SK-N-SH (cell line): ENCODE measurements around the gene ACTN3. TPM values are rescaled to one million over a fixed set of nuclear protein-coding genes. Genes with fewer than 3 reads are reported as not detected.

Source experiments
- CTCF ChIA-PET: fragments of 300-600, 350-600 bp; formaldehyde crosslinking; extraction: SDS; loops from one replicate; lab custom pipeline; 2021; lab: Yijun Ruan, JAX
- POLR2A ChIA-PET: fragments of 350-600 bp; sonication (Branson Sonifier 250); formaldehyde crosslinking; extraction: SDS; loops from one replicate; lab custom pipeline; 2020; ENCODE audit warnings: antibody characterized with exemption, inconsistent platforms; lab: Yijun Ruan, JAX
- DNase-seq: peaks from one replicate; pipeline ENCODE4 v3.0.0; 2012
- H2AFZ ChIP-seq: fragments of 200-600 bp; sonication (generic); 2 replicates; pipeline ENCODE4 v1.8.1; 2016; ENCODE audit warnings: antibody characterized with exemption, mild to moderate bottlenecking, low read depth
- H3F3A ChIP-seq: fragments of 200-600 bp; sonication (generic); replicated peaks from 2 replicates; pipeline ENCODE3; 2016; ENCODE audit warnings: antibody characterized with exemption, mild to moderate bottlenecking; ENCODE audit not compliant: insufficient read depth
- H3K27ac ChIP-seq, 2 experiments: fragments of 200-500 bp in 1 of 2; fragments of 200-600 bp in 1 of 2; sonication (Bioruptor generic) in 1 of 2; sonication (generic), shearing (Covaris generic) in 1 of 2; 2 replicates each; pipeline versions ENCODE4 v1.5.1 to v1.6.1; 2014 to 2016; ENCODE audit warnings: low read depth in 2 of 2, inconsistent platforms in 1 of 2, low read length in 1 of 2, mild to moderate bottlenecking in 1 of 2, mixed read lengths in 1 of 2
- H3K27me3 ChIP-seq: fragments of 200-600 bp; sonication (generic), shearing (Covaris generic); 2 replicates; pipeline ENCODE4 v1.6.1; 2016; ENCODE audit warnings: mixed run types; ENCODE audit not compliant: insufficient read depth
- H3K36me3 ChIP-seq, 2 experiments: fragments of 200-500 bp in 1 of 2; fragments of 200-600 bp in 1 of 2; sonication (Bioruptor generic) in 1 of 2; sonication (generic) in 1 of 2; replicated peaks in 1 of 2; 2 replicates each; pipeline versions ENCODE3 to v1.5.1; 2014 to 2016; ENCODE audit warnings: low read length in 1 of 2, mild to moderate bottlenecking in 1 of 2; ENCODE audit not compliant: insufficient read depth in 2 of 2, control insufficient read depth in 1 of 2
- H3K4me1 ChIP-seq, 2 experiments: fragments of 200-500 bp in 1 of 2; fragments of 200-600 bp in 1 of 2; sonication (Bioruptor generic) in 1 of 2; sonication (generic), shearing (Covaris generic) in 1 of 2; 2 replicates each; pipeline versions ENCODE4 v1.5.1 to v1.6.1; 2014 to 2016; ENCODE audit warnings: low read depth in 1 of 2, low read length in 1 of 2, mixed run types in 1 of 2; ENCODE audit not compliant: insufficient read depth in 2 of 2, control insufficient read depth in 1 of 2
- H3K4me2 ChIP-seq: fragments of 200-600 bp; sonication (generic), shearing (Covaris generic); 2 replicates; pipeline ENCODE4 v1.6.1; 2017; ENCODE audit warnings: mixed run types
- H3K4me3 ChIP-seq, 2 experiments: fragments of 200-500 bp in 1 of 2; fragments of 200-600 bp in 1 of 2; sonication (Bioruptor generic) in 1 of 2; sonication (generic), shearing (Covaris generic) in 1 of 2; 2 replicates each; pipeline versions ENCODE4 v1.5.1 to v1.8.1; 2014 to 2016; ENCODE audit warnings: low read depth in 2 of 2, inconsistent platforms in 1 of 2, low read length in 1 of 2, mild to moderate bottlenecking in 1 of 2, mixed read lengths in 1 of 2, moderate library complexity in 1 of 2
- H3K79me2 ChIP-seq: fragments of 200-600 bp; sonication (generic); 2 replicates; pipeline ENCODE4 v1.8.1; 2017; ENCODE audit warnings: mild to moderate bottlenecking; ENCODE audit not compliant: insufficient read depth
- H3K9ac ChIP-seq: fragments of 200-600 bp; sonication (generic); 2 replicates; pipeline ENCODE4 v1.6.1; 2017; ENCODE audit warnings: mixed run types
- H3K9me2 ChIP-seq: fragments of 200-600 bp; sonication (generic); 2 replicates; pipeline ENCODE4 v1.6.1; 2017; ENCODE audit warnings: mixed run types
- H3K9me3 ChIP-seq: fragments of 200-600 bp; sonication (generic); 2 replicates; pipeline ENCODE4 v1.6.1; 2017; ENCODE audit warnings: mixed run types, mild to moderate bottlenecking, moderate library complexity
- H4K20me1 ChIP-seq: fragments of 200-600 bp; sonication (generic); 2 replicates; pipeline ENCODE4 v1.6.1; 2017; ENCODE audit warnings: mild to moderate bottlenecking, mixed run types; ENCODE audit not compliant: insufficient read depth
- ELF1 ChIP-seq: IDR thresholded peaks from 2 replicates; pipeline ENCODE4 v1.4.0; 2012
- EP300 ChIP-seq, 2 experiments: IDR thresholded peaks; 2 replicates each; pipeline versions ENCODE4 v1.4.0 to v1.6.1; 2012; ENCODE audit warnings: borderline replicate concordance in 1 of 2, low read depth in 1 of 2, low read length in 1 of 2
- EZH2phosphoT487 ChIP-seq: fragments of 200-600 bp; sonication (generic); IDR thresholded peaks from 2 replicates; pipeline ENCODE4 v1.6.1; 2017; ENCODE audit warnings: low read depth, mixed run types, mild to moderate bottlenecking, antibody characterized with exemption, moderate library complexity, borderline replicate concordance
- FOSL2 ChIP-seq: IDR thresholded peaks from 2 replicates; pipeline ENCODE4 v1.4.0; 2012; ENCODE audit warnings: low read depth, mild to moderate bottlenecking, moderate library complexity, borderline replicate concordance
- GABPA ChIP-seq: IDR thresholded peaks from 2 replicates; pipeline ENCODE4 v1.4.0; 2012; ENCODE audit warnings: low read depth, mild to moderate bottlenecking
- GATA2 ChIP-seq: sonication (generic); formaldehyde crosslinking; IDR thresholded peaks from 2 replicates; pipeline ENCODE4 v1.5.0; 2020; ENCODE audit warnings: mild to moderate bottlenecking, missing genetic modification reagents
- JUND ChIP-seq: IDR thresholded peaks from 2 replicates; pipeline ENCODE4 v1.4.0; 2012
- NFIC ChIP-seq: IDR thresholded peaks from 2 replicates; pipeline ENCODE4 v1.4.0; 2012; ENCODE audit warnings: borderline replicate concordance
- POLR2AphosphoS5 ChIP-seq: IDR thresholded peaks from 2 replicates; pipeline ENCODE4 v1.6.1; 2012; ENCODE audit warnings: low read depth, low read length
- RAD21 ChIP-seq: IDR thresholded peaks from 2 replicates; pipeline ENCODE4 v1.6.1; 2012; ENCODE audit warnings: mild to moderate bottlenecking, low read length
- RFX5 ChIP-seq: IDR thresholded peaks from 2 replicates; pipeline ENCODE4 v1.6.1; 2012; ENCODE audit warnings: mild to moderate bottlenecking, improper control_type of control experiment, low read length
- RXRA ChIP-seq: IDR thresholded peaks from 2 replicates; pipeline ENCODE4 v1.4.0; 2012; ENCODE audit warnings: low read depth, mild to moderate bottlenecking, borderline replicate concordance
- SMC3 ChIP-seq: IDR thresholded peaks from 2 replicates; pipeline ENCODE4 v1.6.1; 2012; ENCODE audit warnings: low read depth, low read length, improper control_type of control experiment
- TAF1 ChIP-seq: IDR thresholded peaks from 2 replicates; pipeline ENCODE4 v1.6.1; 2012; ENCODE audit warnings: low read depth, mild to moderate bottlenecking, low read length, moderate library complexity, borderline replicate concordance
- TEAD4 ChIP-seq: IDR thresholded peaks from 2 replicates; pipeline ENCODE4 v1.4.0; 2012; ENCODE audit warnings: mild to moderate bottlenecking, borderline replicate concordance; ENCODE audit not compliant: insufficient read depth
- WGBS: methylation state at CpG from one replicate; pipeline ENCODE4 v1.1.6; 2017; ENCODE audit warnings: low lambda C conversion rate; 5-methylcytosine and 5-hydroxymethylcytosine counted together
- polyA plus RNA-seq, 3 experiments: library from polyadenylated mRNA; depleted of rRNA; stranded (reverse); fragments of >200 nt; gene quantifications; 2 replicates each; pipeline ENCODE4 v1.2.3, GENCODE V29; 2012
- TF ChIP-seq, protein P1 (sequence below): IDR thresholded peaks from 2 replicates; pipeline ENCODE4 v1.6.1; 2012; ENCODE audit warnings: mild to moderate bottlenecking, low read depth, low read length, moderate library complexity
- TF ChIP-seq, protein P2 (sequence below): IDR thresholded peaks from 2 replicates; pipeline ENCODE4 v1.4.0; 2012; ENCODE audit warnings: low read depth, borderline replicate concordance
- TF ChIP-seq, protein P3 (sequence below): fragments of 200-600 bp; sonication (generic); IDR thresholded peaks from 2 replicates; pipeline ENCODE4 v1.6.1; 2017; ENCODE audit warnings: antibody characterized with exemption, mild to moderate bottlenecking, moderate library complexity
- TF ChIP-seq, protein P4 (sequence below): fragments of 150-350 bp; IDR thresholded peaks from 2 replicates; pipeline ENCODE4 v1.6.1; 2016; ENCODE audit warnings: mild to moderate bottlenecking, low read depth, low read length

The ACTN3 gene
- polyA plus RNA-seq, 1 of the 3 experiments (the other 2 are of a cell fraction) = 0.02 TPM

DNA sequence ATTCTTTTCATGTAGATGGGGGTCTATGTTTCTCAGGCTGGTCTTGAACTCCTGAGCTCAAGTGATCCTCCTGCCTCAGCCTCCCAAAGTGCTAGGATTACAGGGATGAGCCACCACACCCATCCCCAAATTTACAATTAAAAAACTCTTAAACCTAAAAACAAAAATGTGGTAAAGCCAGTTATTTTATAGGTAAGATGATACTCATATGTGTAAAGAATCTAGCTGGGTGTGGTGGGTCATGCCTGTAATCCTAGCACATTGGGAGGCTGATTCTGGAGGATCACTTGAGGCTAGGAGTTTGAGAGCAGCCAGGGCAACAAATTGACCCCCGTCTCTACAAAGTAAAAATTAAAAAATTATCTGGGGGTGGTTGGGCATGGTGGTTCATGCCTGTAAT lies 65.8 kb downstream of the ACTN3 start:
- Histone ChIP-seq H3K4me3 (no peak overlapping the region), H3K4me2 (no peak overlapping the region), H3K9ac (no peak overlapping the region), H3F3A (peaks cover 9% of the 10 kb centered on the region), H3K27me3 (no peaks in the 10 kb centered on the region), H3K79me2 (peaks cover 22% of the 10 kb centered on the region), H3K9me2 (no peaks in the 10 kb centered on the region), H4K20me1 (peaks cover 7% of the 10 kb centered on the region), H3K4me1 (no peaks in the 10 kb centered on the region), H2AFZ (no peak overlapping the region), H3K36me3 (no peaks in the 10 kb centered on the region), H3K27ac (no peak overlapping the region), H3K9me3 (no peaks in the 10 kb centered on the region)
- TF ChIP-seq, protein P1, sequence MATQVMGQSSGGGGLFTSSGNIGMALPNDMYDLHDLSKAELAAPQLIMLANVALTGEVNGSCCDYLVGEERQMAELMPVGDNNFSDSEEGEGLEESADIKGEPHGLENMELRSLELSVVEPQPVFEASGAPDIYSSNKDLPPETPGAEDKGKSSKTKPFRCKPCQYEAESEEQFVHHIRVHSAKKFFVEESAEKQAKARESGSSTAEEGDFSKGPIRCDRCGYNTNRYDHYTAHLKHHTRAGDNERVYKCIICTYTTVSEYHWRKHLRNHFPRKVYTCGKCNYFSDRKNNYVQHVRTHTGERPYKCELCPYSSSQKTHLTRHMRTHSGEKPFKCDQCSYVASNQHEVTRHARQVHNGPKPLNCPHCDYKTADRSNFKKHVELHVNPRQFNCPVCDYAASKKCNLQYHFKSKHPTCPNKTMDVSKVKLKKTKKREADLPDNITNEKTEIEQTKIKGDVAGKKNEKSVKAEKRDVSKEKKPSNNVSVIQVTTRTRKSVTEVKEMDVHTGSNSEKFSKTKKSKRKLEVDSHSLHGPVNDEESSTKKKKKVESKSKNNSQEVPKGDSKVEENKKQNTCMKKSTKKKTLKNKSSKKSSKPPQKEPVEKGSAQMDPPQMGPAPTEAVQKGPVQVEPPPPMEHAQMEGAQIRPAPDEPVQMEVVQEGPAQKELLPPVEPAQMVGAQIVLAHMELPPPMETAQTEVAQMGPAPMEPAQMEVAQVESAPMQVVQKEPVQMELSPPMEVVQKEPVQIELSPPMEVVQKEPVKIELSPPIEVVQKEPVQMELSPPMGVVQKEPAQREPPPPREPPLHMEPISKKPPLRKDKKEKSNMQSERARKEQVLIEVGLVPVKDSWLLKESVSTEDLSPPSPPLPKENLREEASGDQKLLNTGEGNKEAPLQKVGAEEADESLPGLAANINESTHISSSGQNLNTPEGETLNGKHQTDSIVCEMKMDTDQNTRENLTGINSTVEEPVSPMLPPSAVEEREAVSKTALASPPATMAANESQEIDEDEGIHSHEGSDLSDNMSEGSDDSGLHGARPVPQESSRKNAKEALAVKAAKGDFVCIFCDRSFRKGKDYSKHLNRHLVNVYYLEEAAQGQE = no peak
- TF ChIP-seq FOSL2 = no peak
- no peak for TF ChIP-seq ELF1
- TF ChIP-seq, protein P2, sequence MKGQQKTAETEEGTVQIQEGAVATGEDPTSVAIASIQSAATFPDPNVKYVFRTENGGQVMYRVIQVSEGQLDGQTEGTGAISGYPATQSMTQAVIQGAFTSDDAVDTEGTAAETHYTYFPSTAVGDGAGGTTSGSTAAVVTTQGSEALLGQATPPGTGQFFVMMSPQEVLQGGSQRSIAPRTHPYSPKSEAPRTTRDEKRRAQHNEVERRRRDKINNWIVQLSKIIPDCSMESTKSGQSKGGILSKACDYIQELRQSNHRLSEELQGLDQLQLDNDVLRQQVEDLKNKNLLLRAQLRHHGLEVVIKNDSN = no peak
- TF ChIP-seq SMC3 = no peak
- no peak for TF ChIP-seq POLR2AphosphoS5
- TF ChIP-seq, protein P3, sequence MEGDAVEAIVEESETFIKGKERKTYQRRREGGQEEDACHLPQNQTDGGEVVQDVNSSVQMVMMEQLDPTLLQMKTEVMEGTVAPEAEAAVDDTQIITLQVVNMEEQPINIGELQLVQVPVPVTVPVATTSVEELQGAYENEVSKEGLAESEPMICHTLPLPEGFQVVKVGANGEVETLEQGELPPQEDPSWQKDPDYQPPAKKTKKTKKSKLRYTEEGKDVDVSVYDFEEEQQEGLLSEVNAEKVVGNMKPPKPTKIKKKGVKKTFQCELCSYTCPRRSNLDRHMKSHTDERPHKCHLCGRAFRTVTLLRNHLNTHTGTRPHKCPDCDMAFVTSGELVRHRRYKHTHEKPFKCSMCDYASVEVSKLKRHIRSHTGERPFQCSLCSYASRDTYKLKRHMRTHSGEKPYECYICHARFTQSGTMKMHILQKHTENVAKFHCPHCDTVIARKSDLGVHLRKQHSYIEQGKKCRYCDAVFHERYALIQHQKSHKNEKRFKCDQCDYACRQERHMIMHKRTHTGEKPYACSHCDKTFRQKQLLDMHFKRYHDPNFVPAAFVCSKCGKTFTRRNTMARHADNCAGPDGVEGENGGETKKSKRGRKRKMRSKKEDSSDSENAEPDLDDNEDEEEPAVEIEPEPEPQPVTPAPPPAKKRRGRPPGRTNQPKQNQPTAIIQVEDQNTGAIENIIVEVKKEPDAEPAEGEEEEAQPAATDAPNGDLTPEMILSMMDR = no peak
- TF ChIP-seq GABPA = no peak
- TF ChIP-seq RFX5 = no peak
- TF ChIP-seq RXRA = no peak
- no peak for TF ChIP-seq EZH2phosphoT487
- TF ChIP-seq, protein P4, sequence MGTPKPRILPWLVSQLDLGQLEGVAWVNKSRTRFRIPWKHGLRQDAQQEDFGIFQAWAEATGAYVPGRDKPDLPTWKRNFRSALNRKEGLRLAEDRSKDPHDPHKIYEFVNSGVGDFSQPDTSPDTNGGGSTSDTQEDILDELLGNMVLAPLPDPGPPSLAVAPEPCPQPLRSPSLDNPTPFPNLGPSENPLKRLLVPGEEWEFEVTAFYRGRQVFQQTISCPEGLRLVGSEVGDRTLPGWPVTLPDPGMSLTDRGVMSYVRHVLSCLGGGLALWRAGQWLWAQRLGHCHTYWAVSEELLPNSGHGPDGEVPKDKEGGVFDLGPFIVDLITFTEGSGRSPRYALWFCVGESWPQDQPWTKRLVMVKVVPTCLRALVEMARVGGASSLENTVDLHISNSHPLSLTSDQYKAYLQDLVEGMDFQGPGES = no peak
- TF ChIP-seq NFIC = no peak
- TF ChIP-seq TAF1 = no peak
- TF ChIP-seq TEAD4 = no peak
- no peak for TF ChIP-seq RAD21
- TF ChIP-seq GATA2 = no peak
- TF ChIP-seq EP300 (IDR thresholded peaks at IDR 0.05; ENCODE audit: borderline replicate concordance in 1 of 2, low read depth in 1 of 2, low read length in 1 of 2) = no peak
- no peak for TF ChIP-seq JUND
- WGBS = 100% methylated on average over 1 of the region's 1 CpG
- POLR2A ChIA-PET = interaction anchor here (1.0 kb wide), 1 partner anchor 65 kb away, joined by 3 read pairs; the partner anchor contains the start of gene RBM4B
- CTCF ChIA-PET = interaction anchor here (0.9 kb wide), 1 partner anchor 203 kb away, joined by 3 read pairs; no protein-coding TSS in a partner anchor
- DNase-seq = no peak

Other genes with a start within 250 kb of the ACTN3 start
- 2.6 and 7.7 TPM in 2 replicates for gene CD248, start 229.9 kb upstream of the ACTN3 start, polyA plus RNA-seq (2012; rRNA removed)
- 13.0 and 16.9 TPM in 2 replicates for gene RIN1, start 210.5 kb upstream of the ACTN3 start, polyA plus RNA-seq (2012; rRNA removed)
- 70.0 and 76.5 TPM in 2 replicates for gene BRMS1, start 201.8 kb upstream of the ACTN3 start, polyA plus RNA-seq (2012; rRNA removed)
- 26.4 TPM in 2 replicates for gene B4GAT1, start 199.3 kb upstream of the ACTN3 start, polyA plus RNA-seq (2012; rRNA removed)
- gene SLC29A2, start 175.1 kb upstream of the ACTN3 start, polyA plus RNA-seq (2012; rRNA removed) = 3.2 and 3.7 TPM in 2 replicates
- 0.03 and 0.08 TPM in 2 replicates for gene NPAS4, start 125.9 kb upstream of the ACTN3 start, polyA plus RNA-seq (2012; rRNA removed)
- gene MRPL11, start 108.1 kb upstream of the ACTN3 start, polyA plus RNA-seq (2012; rRNA removed) = 33.9 and 45.6 TPM in 2 replicates
- 6.5 and 7.0 TPM in 2 replicates for gene PELI3, start 80.0 kb upstream of the ACTN3 start, polyA plus RNA-seq (2012; rRNA removed)
- gene DPP3, start 66.5 kb upstream of the ACTN3 start, polyA plus RNA-seq (2012; rRNA removed) = 62.1 and 70.6 TPM in 2 replicates
- 24.8 and 34.3 TPM in 2 replicates for gene BBS1, start 36.3 kb upstream of the ACTN3 start, polyA plus RNA-seq (2012; rRNA removed)
- 12.6 and 13.1 TPM in 2 replicates for gene ZDHHC24, start 855 bp upstream of the ACTN3 start, polyA plus RNA-seq (2012; rRNA removed)
- 57.2 and 60.1 TPM in 2 replicates for gene CTSF, start 21.7 kb downstream of the ACTN3 start, polyA plus RNA-seq (2012; rRNA removed)
- gene CCDC87, start 46.2 kb downstream of the ACTN3 start, polyA plus RNA-seq (2012; rRNA removed) = 0.06 and 0.21 TPM in 2 replicates
- gene CCS, start 46.3 kb downstream of the ACTN3 start, polyA plus RNA-seq (2012; rRNA removed) = 54.7 and 56.1 TPM in 2 replicates
- 17.6 and 19.8 TPM in 2 replicates for gene RBM14, start 69.7 kb downstream of the ACTN3 start, polyA plus RNA-seq (2012; rRNA removed)
- gene RBM4, start 91.8 kb downstream of the ACTN3 start, polyA plus RNA-seq (2012; rRNA removed) = 202 and 222 TPM in 2 replicates
- 31.1 and 43.3 TPM in 2 replicates for gene RBM4B, start 131.0 kb downstream of the ACTN3 start, polyA plus RNA-seq (2012; rRNA removed)
- gene SPTBN2, start 182.3 kb downstream of the ACTN3 start, polyA plus RNA-seq (2012; rRNA removed) = 16.2 and 19.7 TPM in 2 replicates